GM11168 (cell line): Measurements from ENCODE around the gene CRYGC.

Source experiments
- in situ Hi-C: fragments of 300-500 bp; cut with MboI; formaldehyde crosslinking; loops from one replicate; pipeline ENCODE4 v1.12.0; 2022; ENCODE audit warnings: low sequenced_read_pairs; ENCODE audit not compliant: unreplicated experiment

CRYGC gene

DNA sequence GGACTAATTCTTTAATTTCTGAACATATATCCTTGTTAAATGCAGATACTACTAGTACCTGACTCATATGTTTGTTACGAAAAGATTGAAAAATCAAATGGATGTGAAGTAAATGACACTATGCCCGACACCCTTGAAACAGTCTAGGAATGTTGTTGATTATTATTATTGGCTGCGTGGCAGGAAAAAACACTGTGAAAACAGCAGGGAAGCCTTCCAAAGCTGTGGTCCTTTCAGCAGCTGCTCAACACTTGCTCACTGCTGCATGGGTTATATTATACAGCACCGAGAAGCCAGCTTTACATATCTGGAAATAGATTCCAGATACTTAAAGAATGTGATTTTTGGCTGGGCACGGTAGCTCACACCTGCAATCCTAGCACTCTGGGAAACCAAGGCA lies 31.8 kb downstream of the CRYGC start:
- in situ Hi-C loops = no loop called here

DNA sequence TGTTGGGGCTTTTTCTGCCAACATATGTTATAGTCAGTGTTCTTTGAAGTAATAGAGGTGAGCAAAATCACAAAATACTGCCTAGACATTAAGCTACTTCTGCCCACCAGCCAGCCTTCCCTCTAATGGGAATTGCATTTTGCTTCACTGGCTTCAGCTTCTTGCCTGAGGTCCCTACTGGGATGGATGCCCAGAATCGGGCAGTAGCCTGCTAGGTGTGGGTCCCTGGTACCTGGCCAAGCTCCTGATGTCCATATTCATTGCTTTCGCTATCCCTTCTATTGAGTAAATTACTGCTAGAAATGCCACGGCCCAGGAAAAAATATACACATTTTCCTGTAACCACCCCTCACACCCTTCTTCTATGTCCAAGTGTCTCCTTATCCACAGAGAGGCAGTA lies 32.3 kb downstream of the CRYGC start:
- in situ Hi-C loops = no loop called here

DNA sequence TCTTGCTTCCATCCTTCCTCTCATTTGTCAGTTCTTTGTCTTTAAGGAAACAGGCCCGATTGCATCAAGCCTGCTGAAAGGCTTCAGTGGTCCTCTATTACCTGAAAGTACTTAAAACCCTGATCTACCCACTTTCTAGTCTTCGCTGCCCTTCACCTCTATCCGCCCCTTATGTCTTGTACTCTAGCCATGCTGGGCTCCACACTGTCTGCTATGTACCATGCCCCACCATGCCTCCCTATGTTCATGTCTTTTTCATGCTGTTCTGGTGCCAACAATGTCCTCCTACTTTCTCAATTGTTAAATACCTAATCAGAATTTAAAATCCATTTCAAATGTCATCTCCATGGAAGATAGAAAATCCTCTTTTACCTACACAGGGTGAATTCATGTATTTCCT lies 33.5 kb downstream of the CRYGC start:
- in situ Hi-C loops = no loop called here

DNA sequence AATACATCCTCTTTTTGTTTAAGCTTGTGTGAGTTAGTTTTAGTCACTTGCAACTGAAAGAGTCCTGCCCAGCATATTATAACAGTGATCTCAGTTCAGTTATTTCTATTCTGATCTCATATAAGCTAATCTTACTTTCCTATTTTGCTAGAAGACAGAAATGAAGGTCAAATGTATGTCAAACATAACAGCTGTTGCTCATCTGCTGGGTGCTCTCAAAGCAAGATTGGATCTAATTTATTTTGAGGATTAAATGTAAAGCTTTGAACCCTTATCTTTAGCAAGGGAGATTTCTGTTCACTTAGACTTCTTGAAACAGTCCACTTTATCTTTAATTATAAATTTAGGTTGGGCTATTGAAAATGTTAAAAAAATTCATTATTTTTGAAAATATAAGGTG lies 36.5 kb downstream of the CRYGC start:
- in situ Hi-C loops = no loop called here

DNA sequence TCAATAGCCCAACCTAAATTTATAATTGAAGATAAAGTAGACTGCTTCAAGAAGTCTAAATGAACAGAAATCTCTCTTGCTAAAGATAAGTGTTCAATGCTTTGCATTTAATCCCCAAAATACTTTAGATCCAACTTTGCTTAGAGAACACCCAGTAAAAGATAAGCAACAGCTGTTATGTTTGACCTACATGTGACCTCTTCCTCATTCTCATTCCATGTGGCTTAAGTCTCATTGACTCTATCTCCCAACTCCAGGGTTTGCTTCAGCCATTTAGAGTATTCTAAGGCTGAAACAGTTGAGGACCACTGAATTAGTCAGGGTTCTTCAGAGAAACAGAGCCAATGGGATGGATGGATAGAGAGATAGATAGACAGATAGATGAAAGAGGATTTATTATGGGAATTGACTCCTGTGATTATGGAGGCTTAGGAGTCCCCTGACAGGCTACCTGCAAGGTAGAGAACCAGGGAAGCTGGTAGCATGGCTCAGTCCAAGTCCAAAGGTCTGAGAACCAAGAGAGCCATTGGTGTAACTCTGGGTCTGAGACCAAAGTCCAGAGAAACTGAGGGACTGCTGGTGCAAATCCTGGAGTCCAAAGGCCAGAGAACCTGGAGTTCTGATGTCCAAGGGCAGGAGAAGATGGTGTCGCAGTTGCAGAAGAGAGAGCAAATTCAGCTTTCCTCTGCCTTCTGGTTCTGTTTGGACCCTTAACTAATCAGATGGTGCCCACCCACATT lies 37.4 kb downstream of the CRYGC start:
- in situ Hi-C loops = no loop called here

DNA sequence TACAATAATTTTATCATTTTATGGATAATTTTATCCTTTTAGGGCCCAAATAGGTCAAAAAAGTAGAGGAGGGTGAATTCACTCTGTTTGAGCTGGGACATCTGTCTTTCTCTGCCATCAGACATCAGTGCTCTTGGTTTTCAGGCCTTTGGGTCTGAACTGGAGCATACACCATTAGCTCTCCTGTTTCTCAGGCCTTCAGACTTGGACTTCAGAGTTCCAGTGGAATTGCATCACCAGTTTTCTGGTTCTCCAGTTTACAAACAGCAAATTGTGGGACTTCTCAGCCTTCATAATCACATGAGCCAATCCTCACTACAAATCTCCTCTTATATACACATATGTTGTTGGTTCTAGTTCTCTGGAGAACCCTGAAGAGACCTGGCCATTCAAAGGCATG lies 39.2 kb downstream of the CRYGC start:
- in situ Hi-C loops = no loop called here

DNA sequence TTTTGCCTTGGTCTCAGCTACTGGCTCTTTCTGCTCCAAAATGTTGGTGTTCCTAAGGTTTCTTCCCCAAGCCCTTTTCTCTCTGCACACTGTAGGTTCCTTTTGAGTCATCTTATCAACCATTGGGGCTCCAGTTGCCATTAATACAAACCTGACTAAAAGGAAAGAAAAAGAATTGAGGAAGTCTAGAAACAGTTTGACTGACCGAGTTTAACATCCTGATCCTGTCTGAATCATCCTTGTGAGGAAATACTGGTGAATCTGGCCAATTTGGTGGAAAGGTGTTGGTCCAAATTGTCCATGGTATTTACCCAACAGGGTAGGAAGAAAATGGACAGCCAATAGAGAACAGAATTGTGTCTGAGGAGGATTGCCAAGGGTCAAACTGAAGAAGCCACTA lies 43.6 kb downstream of the CRYGC start:
- in situ Hi-C loops = no loop called here

DNA sequence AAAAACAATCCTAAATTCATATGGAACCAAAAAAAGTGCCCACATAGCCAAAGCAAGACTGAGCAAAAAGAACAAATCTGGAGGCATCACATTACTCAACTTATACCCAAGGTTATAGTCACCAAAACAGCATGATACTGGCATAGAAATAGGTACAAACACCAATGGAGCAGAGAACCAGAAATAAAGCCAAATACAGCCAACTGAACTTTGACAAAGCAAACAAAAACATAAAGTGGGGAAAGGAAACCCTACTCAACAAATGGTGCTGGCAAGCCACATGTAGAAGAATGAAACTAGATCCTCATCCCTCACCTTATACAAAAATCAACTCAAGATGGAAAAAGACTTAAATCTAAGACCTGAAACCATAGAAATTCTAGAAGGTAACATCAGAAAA lies 45.8 kb downstream of the CRYGC start:
- in situ Hi-C loops = no loop called here
